DOHH2 (cell line): ENCODE results near the gene HIBADH.

Experiments used
- CTCF ChIP-seq: fragments of 200-600 bp; sonication (generic); IDR thresholded peaks from one replicate; pipeline ENCODE4 v1.5.1; 2014; ENCODE audit warnings: antibody characterized with exemption, mild to moderate bottlenecking, low read depth, low read length; ENCODE audit not compliant: poor library complexity, severe bottlenecking
- EZH2phosphoT487 ChIP-seq: fragments of 200-600 bp; sonication (generic); IDR thresholded peaks from 2 replicates; pipeline ENCODE4 v1.6.1; 2017; ENCODE audit warnings: borderline replicate concordance, mild to moderate bottlenecking, antibody characterized with exemption, low read length, moderate library complexity, mixed read lengths

- TF ChIP-seq EZH2phosphoT487 (no peak), CTCF (no peak)
Measured at GRCh38 chr7:27527348-27527714, 135.4 kb downstream of the HIBADH start.
